ENCODE results near the gene C2orf49. TPM values are rescaled to one million over a fixed set of nuclear protein-coding genes. Genes with fewer than 3 reads are reported as not detected.
A peak's percentile ranks its signal among the peaks of the same experiment; 100 is the strongest.

The C2orf49 gene
- total RNA-seq, 1 donor from 2014 or later, result 20.8 TPM

DNA sequence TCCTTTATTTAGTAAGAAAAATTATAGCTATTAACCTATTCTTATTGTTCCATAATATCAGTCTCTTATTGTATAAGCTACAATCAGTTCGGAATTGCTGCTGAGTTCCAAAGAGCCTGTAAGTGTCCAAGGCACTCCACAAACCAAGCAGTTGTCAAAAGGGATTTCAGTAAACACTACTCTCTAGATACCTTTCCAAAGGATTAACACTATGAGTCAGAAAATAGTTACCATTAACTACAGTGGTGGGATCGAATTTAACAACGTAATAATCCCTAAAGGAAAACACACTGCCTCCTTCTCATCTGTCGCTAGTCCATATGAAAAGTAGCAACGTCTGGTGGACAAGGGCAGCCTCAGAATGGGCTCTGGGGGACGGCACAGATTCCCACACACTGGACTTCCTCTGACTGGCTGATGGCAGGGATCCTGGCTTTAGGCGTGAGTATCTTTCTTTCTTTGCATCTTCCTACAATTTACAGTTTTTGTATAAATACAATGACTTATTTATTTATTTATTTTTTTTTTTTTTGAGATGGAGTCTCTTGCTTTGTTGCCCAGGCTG, 16.6 kb upstream of the C2orf49 start:
- TF ChIP-seq, protein P1, sequence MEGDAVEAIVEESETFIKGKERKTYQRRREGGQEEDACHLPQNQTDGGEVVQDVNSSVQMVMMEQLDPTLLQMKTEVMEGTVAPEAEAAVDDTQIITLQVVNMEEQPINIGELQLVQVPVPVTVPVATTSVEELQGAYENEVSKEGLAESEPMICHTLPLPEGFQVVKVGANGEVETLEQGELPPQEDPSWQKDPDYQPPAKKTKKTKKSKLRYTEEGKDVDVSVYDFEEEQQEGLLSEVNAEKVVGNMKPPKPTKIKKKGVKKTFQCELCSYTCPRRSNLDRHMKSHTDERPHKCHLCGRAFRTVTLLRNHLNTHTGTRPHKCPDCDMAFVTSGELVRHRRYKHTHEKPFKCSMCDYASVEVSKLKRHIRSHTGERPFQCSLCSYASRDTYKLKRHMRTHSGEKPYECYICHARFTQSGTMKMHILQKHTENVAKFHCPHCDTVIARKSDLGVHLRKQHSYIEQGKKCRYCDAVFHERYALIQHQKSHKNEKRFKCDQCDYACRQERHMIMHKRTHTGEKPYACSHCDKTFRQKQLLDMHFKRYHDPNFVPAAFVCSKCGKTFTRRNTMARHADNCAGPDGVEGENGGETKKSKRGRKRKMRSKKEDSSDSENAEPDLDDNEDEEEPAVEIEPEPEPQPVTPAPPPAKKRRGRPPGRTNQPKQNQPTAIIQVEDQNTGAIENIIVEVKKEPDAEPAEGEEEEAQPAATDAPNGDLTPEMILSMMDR (IDR thresholded peaks at IDR 0.05; ENCODE audit: unreplicated experiment), result no peak
- H3K4me1 Mint-ChIP-seq, result peaks cover 31% of the 10 kb centered on the region
- no peaks in the 10 kb centered on the region for H3K27me3 Mint-ChIP-seq (ENCODE audit: low read depth)
- no peak overlapping the region for H3K4me3 Mint-ChIP-seq
- H3K9me3 Mint-ChIP-seq, result no peaks in the 10 kb centered on the region
- DNase-seq (ENCODE audit: low spot score in 2 of 2, unreplicated experiment in 2 of 2), result no peak
- H3K36me3 Mint-ChIP-seq, result peaks cover 5% of the 10 kb centered on the region
- H3K27ac Mint-ChIP-seq, result peak overlapping the region; percentile 54

DNA sequence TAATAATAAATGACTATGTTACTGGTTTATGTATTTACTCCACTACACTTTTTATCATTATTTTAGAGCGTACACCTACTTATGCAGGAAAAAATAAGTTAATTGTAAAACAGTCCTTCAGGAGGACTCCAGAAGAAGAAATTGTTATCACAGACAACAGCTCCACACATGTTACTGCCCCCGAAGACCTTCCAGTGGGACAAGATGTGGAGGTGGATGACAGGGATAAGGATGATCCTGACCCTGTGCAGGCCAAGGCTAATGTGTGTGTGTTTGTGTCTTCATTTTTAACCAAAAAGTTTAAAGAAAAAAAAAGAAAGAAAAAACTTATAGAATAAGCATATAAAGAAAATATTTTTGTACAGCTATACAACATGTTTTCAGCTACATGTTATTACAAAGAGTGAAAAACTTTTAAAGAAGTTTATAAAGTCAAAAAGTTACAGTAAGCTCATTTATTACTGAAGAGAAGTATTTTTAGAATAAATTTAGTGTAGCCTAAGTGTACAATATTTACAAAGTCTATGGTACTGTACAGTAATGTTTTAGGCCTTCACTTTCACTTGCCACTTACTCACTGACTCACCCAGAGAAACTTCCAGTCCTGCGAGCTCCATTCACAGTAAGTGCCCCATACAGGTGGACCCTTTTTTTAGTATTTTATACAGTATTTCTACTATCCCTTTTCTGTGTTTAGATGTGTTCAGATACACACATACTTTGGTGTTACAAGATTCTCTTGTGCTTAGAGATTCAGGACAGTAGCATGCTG, 15.3 kb upstream of the C2orf49 start:
- Mint-ChIP-seq H3K9me3 (no peaks in the 10 kb centered on the region), H3K4me1 (peaks cover 32% of the 10 kb centered on the region), H3K27me3 (ENCODE audit: low read depth) (no peaks in the 10 kb centered on the region), H3K4me3 (no peak overlapping the region), H3K27ac (no peak overlapping the region), H3K36me3 (peaks cover 5% of the 10 kb centered on the region)
- TF ChIP-seq, protein P1 (IDR thresholded peaks at IDR 0.05; ENCODE audit: unreplicated experiment), result no peak
- no peak for DNase-seq (ENCODE audit: low spot score in 2 of 2, unreplicated experiment in 2 of 2)

DNA sequence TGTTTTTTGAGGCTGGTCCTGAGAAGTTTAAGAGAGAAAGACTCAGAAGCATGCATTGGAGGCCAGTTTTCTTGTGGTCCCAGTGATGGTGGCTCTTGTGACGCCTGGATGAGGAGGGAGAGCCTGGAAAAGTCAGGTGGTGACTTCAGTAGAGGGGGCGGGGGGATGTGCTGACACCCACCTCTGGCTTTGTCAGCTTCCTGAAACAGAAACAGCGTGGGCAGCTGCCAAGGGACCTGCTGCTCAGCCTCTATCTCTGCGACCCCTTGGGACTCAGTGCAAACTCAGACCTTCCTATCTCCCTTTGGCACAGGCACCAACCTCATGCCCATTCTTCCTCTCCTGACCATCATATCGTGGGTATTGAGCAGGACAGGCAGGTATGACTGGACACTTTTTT, 14.2 kb upstream of the C2orf49 start:
- DNase-seq (ENCODE audit: low spot score in 2 of 2, unreplicated experiment in 2 of 2), result no peak
- H3K27me3 Mint-ChIP-seq (ENCODE audit: low read depth), result no peaks in the 10 kb centered on the region
- H3K4me3 Mint-ChIP-seq, result no peak overlapping the region
- peaks cover 36% of the 10 kb centered on the region for H3K4me1 Mint-ChIP-seq
- peak overlapping the region; percentile 15 for H3K27ac Mint-ChIP-seq
- TF ChIP-seq, protein P1 (IDR thresholded peaks at IDR 0.05; ENCODE audit: unreplicated experiment), result no peak
- no peaks in the 10 kb centered on the region for H3K9me3 Mint-ChIP-seq
- H3K36me3 Mint-ChIP-seq, result no peaks in the 10 kb centered on the region

DNA sequence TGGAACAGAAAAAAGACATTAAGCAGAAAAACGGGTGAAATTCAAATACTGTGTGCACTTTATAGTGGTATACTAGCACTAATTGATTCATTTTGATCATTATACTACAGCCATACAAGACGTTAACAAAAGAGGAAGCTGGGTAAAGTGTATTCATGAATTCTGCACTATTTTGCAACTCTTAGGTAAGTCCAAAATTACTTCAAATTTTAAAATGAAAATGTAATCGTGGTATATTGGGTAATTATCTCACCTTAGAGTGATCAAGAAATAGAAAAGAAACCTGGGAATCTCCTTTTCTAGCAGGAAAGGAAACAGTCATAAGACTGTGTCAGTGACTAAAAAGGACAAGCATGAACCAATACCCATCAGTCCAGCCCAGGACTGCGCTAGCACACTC, 13.2 kb upstream of the C2orf49 start:
- Mint-ChIP-seq H3K9me3 (no peaks in the 10 kb centered on the region), H3K36me3 (no peaks in the 10 kb centered on the region), H3K4me3 (no peak overlapping the region), H3K27me3 (ENCODE audit: low read depth) (no peaks in the 10 kb centered on the region), H3K4me1 (peaks cover 44% of the 10 kb centered on the region), H3K27ac (peak overlapping the region; percentile 95)
- TF ChIP-seq, protein P1 (IDR thresholded peaks at IDR 0.05; ENCODE audit: unreplicated experiment), result no peak
- no peak for DNase-seq (ENCODE audit: low spot score in 2 of 2, unreplicated experiment in 2 of 2)

DNA sequence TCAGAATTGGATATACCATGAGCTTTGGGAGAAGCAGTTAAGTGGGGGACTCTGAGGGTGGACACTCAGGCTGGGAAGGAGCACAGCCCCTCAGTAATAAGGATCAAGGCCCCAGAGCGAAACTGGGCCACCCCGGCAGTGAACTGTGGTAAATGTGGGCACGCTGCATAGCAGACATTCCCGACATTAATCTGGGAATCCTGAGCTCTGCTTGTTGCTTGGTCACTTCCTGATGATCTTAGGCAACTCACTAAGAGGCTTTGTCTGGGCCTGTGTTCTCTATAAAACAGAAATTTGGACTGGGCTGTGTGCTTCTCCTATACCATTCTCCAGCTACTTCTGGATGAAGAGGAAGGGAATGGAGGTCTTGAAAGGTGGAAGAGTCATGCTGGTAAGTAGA, 12.6 kb upstream of the C2orf49 start:
- DNase-seq (ENCODE audit: low spot score in 2 of 2, unreplicated experiment in 2 of 2), result no peak
- Mint-ChIP-seq H3K4me1 (peaks cover 46% of the 10 kb centered on the region), H3K27ac (peak overlapping the region; percentile 95), H3K4me3 (no peak overlapping the region), H3K27me3 (ENCODE audit: low read depth) (no peaks in the 10 kb centered on the region), H3K9me3 (no peaks in the 10 kb centered on the region), H3K36me3 (no peaks in the 10 kb centered on the region)
- TF ChIP-seq, protein P1 (IDR thresholded peaks at IDR 0.05; ENCODE audit: unreplicated experiment), result no peak

Data from mesothelial cell of epicardium (in vitro differentiated cells).